GM21381 (cell line): ENCODE measurements around the gene PGBD2.
A peak's percentile ranks its signal among the peaks of the same experiment; 100 is the strongest.
"Not testable (repeated sequence)": the region's sequence is repeated elsewhere in the genome, so short reads cannot be mapped to it uniquely, and the experiment has no call there.

Experiments
- ATAC-seq: cut with Tn5 transposase; IDR thresholded peaks from one replicate; pipeline ENCODE4 v1.9.1; 2021; ENCODE audit warnings: mild to moderate bottlenecking, moderate library complexity; ENCODE audit not compliant: unreplicated experiment

The PGBD2 gene

GRCh38 chr1:248906009-248906752 lies at the start of gene PGBD2:
Gene PGBD2, plus strand, starts transcription at chr1:248906235. Its CDS starts 7,628 bp downstream, at chr1:248913863.
- peak; percentile 93 for ATAC-seq

GRCh38 chr1:248857201-248857600 lies 48.8 kb upstream of the PGBD2 start:
- no peak for ATAC-seq

GRCh38 chr1:248857749-248858095 lies 48.3 kb upstream of the PGBD2 start:
- ATAC-seq = no peak

- peak; percentile 37 for ATAC-seq
Measured at GRCh38 chr1:248858096-248858890, 47.7 kb upstream of the PGBD2 start.

- peak; percentile 83 for ATAC-seq
Measured at GRCh38 chr1:248858891-248859889, 46.8 kb upstream of the PGBD2 start, which contains the start of gene ZNF692. Gene ZNF692, minus strand, starts transcription at chr1:248859085. Its CDS starts 776 bp downstream, at chr1:248858309.

GRCh38 chr1:248860007-248860406 lies 46.0 kb upstream of the PGBD2 start:
- no peak for ATAC-seq

- ATAC-seq = no peak
Measured at GRCh38 chr1:248861616-248862015, 44.4 kb upstream of the PGBD2 start.

GRCh38 chr1:248862695-248862997 lies 43.4 kb upstream of the PGBD2 start:
- peak; percentile 9 for ATAC-seq

GRCh38 chr1:248862998-248863881 lies 42.8 kb upstream of the PGBD2 start:
- peak; percentile 61 for ATAC-seq

GRCh38 chr1:248871837-248872401 lies 34.1 kb upstream of the PGBD2 start:
- ATAC-seq = no peak

GRCh38 chr1:248872752-248873408 lies 33.2 kb upstream of the PGBD2 start:
- ATAC-seq = peak; percentile 44

GRCh38 chr1:248873409-248873992 lies 32.5 kb upstream of the PGBD2 start:
- ATAC-seq = peak; percentile 78

GRCh38 chr1:248873993-248874533 lies 32.0 kb upstream of the PGBD2 start:
- peak; percentile 46 for ATAC-seq

- no peak for ATAC-seq
Measured at GRCh38 chr1:248881261-248881660, 24.8 kb upstream of the PGBD2 start.

- not testable (repeated sequence) for ATAC-seq
Measured at GRCh38 chr1:248882427-248882826, 23.6 kb upstream of the PGBD2 start.

GRCh38 chr1:248884632-248885295 lies 21.3 kb upstream of the PGBD2 start:
- ATAC-seq = no peak

- ATAC-seq = no peak
Measured at GRCh38 chr1:248885646-248886045, 20.4 kb upstream of the PGBD2 start.
